NB4 (cell line): Measurements from ENCODE around the gene SCGB3A2.

ENCODE experiments used
- DNase-seq: peaks from one replicate; pipeline ENCODE4 v3.0.0; 2010; ENCODE audit warnings: low read depth
- H3K4me3 ChIP-seq: one replicate; pipeline ENCODE4 v1.5.1; 2011; ENCODE audit warnings: mild to moderate bottlenecking, low read depth, low read length, moderate library complexity
- MYC ChIP-seq: IDR thresholded peaks from 2 replicates; pipeline ENCODE4 v1.6.1; 2011; ENCODE audit warnings: low read depth, low read length
- POLR2A ChIP-seq: IDR thresholded peaks from 2 replicates; pipeline ENCODE4 v1.6.1; 2011; ENCODE audit warnings: mild to moderate bottlenecking; ENCODE audit not compliant: insufficient read length; ENCODE audit errors: extremely low read depth
- TF ChIP-seq, protein P1 (sequence below): IDR thresholded peaks from 2 replicates; pipeline ENCODE4 v1.6.1; 2011; ENCODE audit warnings: low read depth, low read length
- TF ChIP-seq, protein P2 (sequence below): IDR thresholded peaks from one replicate; pipeline ENCODE4 v1.5.1; 2012; ENCODE audit warnings: low read depth, low read length

SCGB3A2 gene

DNA sequence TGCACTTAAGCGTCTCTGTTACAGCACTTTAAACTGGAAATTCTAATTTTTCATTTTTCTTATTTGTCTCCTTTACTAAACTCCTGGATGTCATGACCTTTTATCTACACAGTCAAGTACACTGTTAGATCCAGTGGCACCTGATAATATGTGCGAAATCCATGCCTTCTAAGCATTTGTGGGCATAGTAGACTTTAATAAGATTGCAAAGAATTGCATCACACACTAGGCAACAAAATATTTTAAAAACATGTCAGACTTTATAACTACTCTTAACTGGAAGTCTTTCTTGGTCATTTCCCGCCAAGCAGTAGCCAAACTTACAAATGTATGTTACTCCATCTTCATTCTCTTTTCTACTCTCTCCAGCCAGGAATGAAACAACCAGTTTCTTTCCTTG lies 42.1 kb upstream of the SCGB3A2 start:
- TF ChIP-seq MYC (no peak), POLR2A (no peak)
- TF ChIP-seq, protein P1, sequence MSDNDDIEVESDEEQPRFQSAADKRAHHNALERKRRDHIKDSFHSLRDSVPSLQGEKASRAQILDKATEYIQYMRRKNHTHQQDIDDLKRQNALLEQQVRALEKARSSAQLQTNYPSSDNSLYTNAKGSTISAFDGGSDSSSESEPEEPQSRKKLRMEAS, result no peak
- TF ChIP-seq, protein P2, sequence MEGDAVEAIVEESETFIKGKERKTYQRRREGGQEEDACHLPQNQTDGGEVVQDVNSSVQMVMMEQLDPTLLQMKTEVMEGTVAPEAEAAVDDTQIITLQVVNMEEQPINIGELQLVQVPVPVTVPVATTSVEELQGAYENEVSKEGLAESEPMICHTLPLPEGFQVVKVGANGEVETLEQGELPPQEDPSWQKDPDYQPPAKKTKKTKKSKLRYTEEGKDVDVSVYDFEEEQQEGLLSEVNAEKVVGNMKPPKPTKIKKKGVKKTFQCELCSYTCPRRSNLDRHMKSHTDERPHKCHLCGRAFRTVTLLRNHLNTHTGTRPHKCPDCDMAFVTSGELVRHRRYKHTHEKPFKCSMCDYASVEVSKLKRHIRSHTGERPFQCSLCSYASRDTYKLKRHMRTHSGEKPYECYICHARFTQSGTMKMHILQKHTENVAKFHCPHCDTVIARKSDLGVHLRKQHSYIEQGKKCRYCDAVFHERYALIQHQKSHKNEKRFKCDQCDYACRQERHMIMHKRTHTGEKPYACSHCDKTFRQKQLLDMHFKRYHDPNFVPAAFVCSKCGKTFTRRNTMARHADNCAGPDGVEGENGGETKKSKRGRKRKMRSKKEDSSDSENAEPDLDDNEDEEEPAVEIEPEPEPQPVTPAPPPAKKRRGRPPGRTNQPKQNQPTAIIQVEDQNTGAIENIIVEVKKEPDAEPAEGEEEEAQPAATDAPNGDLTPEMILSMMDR, result no peak
- H3K4me3 ChIP-seq, result no peak overlapping the region
- DNase-seq, result no peak

DNA sequence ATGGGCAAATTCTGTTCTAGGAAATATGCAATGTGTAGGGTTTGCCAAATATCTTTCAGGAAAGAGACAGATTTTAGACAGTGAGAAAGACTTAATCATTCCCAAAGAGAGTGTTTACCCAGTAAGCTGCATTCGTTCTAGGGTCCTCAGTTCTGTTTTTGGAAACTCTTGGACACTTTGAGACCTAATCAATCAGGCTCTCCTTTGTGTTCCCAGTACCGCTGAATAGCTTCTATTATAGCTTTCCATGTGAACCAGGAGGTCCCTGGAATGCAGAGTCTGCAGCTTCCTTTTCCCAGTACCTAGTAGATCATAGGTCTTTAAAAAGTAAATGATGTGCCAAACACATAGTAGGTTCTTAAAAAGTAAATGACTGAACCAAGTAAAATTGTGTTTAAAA lies 35.6 kb upstream of the SCGB3A2 start:
- no peak for DNase-seq
- TF ChIP-seq, protein P1, result no peak
- TF ChIP-seq MYC (no peak), POLR2A (no peak)
- TF ChIP-seq, protein P2, result no peak
- no peak overlapping the region for H3K4me3 ChIP-seq

DNA sequence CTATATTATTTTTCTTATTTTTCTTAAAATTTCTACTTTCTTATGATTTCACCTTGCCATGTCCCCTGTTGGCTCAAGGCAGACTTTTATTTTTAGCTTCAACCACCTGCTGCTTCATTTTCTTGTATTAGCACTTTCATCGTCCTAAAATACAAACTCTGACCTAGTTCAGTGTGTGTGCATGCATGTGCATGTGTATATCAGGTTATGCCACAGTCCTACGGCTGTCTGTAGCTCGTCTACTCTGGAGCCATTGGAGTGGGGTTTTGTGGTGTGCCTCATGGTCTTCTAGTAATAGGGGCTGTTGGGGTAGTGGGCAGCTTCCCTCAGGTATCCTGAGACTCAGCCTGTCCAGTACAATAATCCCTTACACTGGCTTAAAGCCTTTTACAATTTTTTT lies 33.7 kb upstream of the SCGB3A2 start:
- no peak overlapping the region for H3K4me3 ChIP-seq
- TF ChIP-seq POLR2A (no peak), MYC (no peak)
- TF ChIP-seq, protein P2, result no peak
- TF ChIP-seq, protein P1, result no peak
- no peak for DNase-seq

DNA sequence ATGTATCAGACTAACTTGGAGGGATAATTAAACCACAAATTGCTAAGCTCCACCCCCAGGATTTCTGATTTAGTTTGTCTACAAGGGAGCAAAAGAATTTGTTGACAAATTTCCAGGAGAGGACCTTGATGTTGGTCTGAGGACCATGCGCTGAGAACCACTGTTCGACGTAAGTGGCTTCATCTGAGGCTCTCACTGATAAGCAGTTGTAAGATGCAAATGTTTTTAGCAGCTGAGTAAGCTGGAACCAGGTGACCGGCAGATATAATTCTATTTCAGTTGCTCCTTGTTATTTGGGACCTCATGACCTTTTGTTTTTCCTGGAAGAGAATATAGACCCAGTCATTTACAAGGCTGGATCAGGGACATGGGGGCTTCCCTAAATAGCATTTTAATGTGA lies 32.9 kb upstream of the SCGB3A2 start:
- TF ChIP-seq, protein P2, result no peak
- TF ChIP-seq MYC, result no peak
- TF ChIP-seq, protein P1, result no peak
- no peak for TF ChIP-seq POLR2A
- no peak for DNase-seq
- no peak overlapping the region for H3K4me3 ChIP-seq

DNA sequence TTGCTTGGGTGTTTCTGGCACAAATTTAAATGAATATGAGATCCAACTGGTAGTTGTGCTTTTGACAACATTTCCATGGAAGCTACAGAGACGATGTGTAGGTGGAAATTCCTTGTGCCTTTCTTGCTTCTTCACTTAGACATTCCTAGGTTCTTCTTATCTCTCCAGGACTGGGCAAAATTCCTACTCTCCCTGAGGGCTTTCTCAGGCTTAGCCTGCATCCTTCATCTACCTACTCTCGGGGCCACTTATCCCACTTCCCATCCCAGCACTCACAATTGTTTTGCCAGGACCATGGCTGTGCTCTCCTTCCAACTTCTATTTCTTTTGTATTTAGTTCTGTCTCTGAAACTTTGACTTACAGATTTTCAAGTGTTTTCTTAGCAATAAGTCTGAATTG lies 29.3 kb upstream of the SCGB3A2 start:
- DNase-seq, result no peak
- TF ChIP-seq MYC, result no peak
- TF ChIP-seq, protein P2, result no peak
- TF ChIP-seq, protein P1, result no peak
- no peak for TF ChIP-seq POLR2A
- H3K4me3 ChIP-seq, result no peak overlapping the region

DNA sequence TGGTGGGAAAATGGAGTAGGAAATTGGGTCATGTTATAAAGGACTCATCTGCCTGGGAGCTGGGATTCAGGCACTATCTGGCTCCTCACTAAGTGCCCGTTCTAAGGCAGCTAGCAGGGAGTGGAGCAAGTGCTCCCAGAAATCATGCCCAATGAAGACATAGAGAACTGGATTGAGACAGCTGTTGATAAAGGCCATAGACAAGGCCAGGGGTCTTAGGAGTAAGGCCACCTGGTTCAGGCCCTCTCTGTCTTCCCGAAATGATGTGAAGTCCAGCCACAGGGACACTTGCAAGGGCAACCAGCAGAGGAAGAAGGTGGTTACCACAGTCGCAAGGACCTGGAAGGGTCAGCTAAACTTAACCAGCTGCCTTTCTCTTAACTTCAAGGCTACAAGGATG lies 26.9 kb upstream of the SCGB3A2 start:
- no peak for DNase-seq
- TF ChIP-seq, protein P1, result no peak
- TF ChIP-seq POLR2A, result no peak
- no peak overlapping the region for H3K4me3 ChIP-seq
